H9 (cell line): Measurements from ENCODE around the gene SFI1. TPM values are rescaled to one million over a fixed set of nuclear protein-coding genes. Genes with fewer than 3 reads are reported as not detected.

Experiments
- DNase-seq: peaks from one replicate; pipeline ENCODE4 v3.0.0-alpha.2; 2017
- H2AFZ ChIP-seq: one replicate; pipeline ENCODE4 v1.6.1; 2013; ENCODE audit warnings: mild to moderate bottlenecking, low read length, control low read depth, moderate library complexity
- H2AK5ac ChIP-seq: 2 replicates; pipeline ENCODE4 v1.6.1; 2013; ENCODE audit warnings: low read length, control low read depth, mixed read lengths; ENCODE audit not compliant: insufficient read length
- H2BK120ac ChIP-seq: one replicate; pipeline ENCODE4 v1.6.1; 2013; ENCODE audit warnings: low read depth, mild to moderate bottlenecking, low read length, control low read depth, inconsistent platforms; ENCODE audit not compliant: poor library complexity, severe bottlenecking
- H2BK12ac ChIP-seq: 2 replicates; pipeline ENCODE4 v1.6.1; 2013; ENCODE audit warnings: low read length, control low read depth, mixed read lengths, low read depth; ENCODE audit not compliant: insufficient read length
- H2BK15ac ChIP-seq: 2 replicates; pipeline ENCODE4 v1.6.1; 2013; ENCODE audit warnings: low read depth, low read length, control low read depth
- H2BK20ac ChIP-seq: one replicate; pipeline ENCODE4 v1.6.1; 2013; ENCODE audit warnings: low read depth, mild to moderate bottlenecking, low read length, control low read depth, inconsistent platforms; ENCODE audit not compliant: poor library complexity, severe bottlenecking
- H2BK5ac ChIP-seq: 2 replicates; pipeline ENCODE4 v1.6.1; 2013; ENCODE audit warnings: low read length, control low read depth, mixed read lengths; ENCODE audit not compliant: insufficient read length
- H3K14ac ChIP-seq: 2 replicates; pipeline ENCODE4 v1.6.1; 2013; ENCODE audit warnings: low read length, control low read depth; ENCODE audit not compliant: insufficient read depth
- H3K18ac ChIP-seq: 2 replicates; pipeline ENCODE4 v1.6.1; 2013; ENCODE audit warnings: low read depth, mild to moderate bottlenecking, mixed read lengths, low read length, control low read depth; ENCODE audit not compliant: insufficient read length
- H3K23ac ChIP-seq: 2 replicates; pipeline ENCODE4 v1.6.1; 2013; ENCODE audit warnings: low read length, control low read depth, mixed read lengths, low read depth; ENCODE audit not compliant: insufficient read length
- H3K23me2 ChIP-seq: 2 replicates; pipeline ENCODE4 v1.6.1; 2013; ENCODE audit warnings: low read depth, mild to moderate bottlenecking, mixed read lengths, low read length, control low read depth; ENCODE audit not compliant: insufficient read length, poor library complexity, severe bottlenecking
- H3K27ac ChIP-seq: 2 replicates; pipeline ENCODE4 v1.5.1; 2013; ENCODE audit warnings: low read length, control low read depth, mixed read lengths, low read depth; ENCODE audit not compliant: insufficient read length
- H3K27me3 ChIP-seq: 2 replicates; pipeline ENCODE4 v1.6.1; 2013; ENCODE audit warnings: low read length, control low read depth, inconsistent platforms; ENCODE audit not compliant: insufficient read depth
- H3K4ac ChIP-seq: 2 replicates; pipeline ENCODE4 v1.6.1; 2013; ENCODE audit warnings: low read depth, mild to moderate bottlenecking, control low read depth, inconsistent platforms, low read length, moderate library complexity
- H3K4me1 ChIP-seq: 2 replicates; pipeline ENCODE4 v1.6.1; 2013; ENCODE audit warnings: low read length, control low read depth, inconsistent platforms; ENCODE audit not compliant: insufficient read depth
- H3K4me2 ChIP-seq: 2 replicates; pipeline ENCODE4 v1.6.1; 2013; ENCODE audit warnings: low read length, control low read depth, mixed read lengths; ENCODE audit not compliant: insufficient read length, insufficient read depth
- H3K56ac ChIP-seq: 2 replicates; pipeline ENCODE4 v1.6.1; 2013; ENCODE audit warnings: low read depth, mild to moderate bottlenecking, mixed read lengths, low read length, control low read depth; ENCODE audit not compliant: insufficient read length
- H3K79me1 ChIP-seq: 2 replicates; pipeline ENCODE4 v1.6.1; 2013; ENCODE audit warnings: low read depth, mild to moderate bottlenecking, moderate library complexity, low read length, control low read depth, inconsistent platforms; ENCODE audit not compliant: insufficient read depth, poor library complexity, severe bottlenecking
- H3K79me2 ChIP-seq: 2 replicates; pipeline ENCODE4 v1.6.1; 2013; ENCODE audit warnings: low read length, control low read depth, inconsistent platforms; ENCODE audit not compliant: insufficient read depth
- H3K9ac ChIP-seq: 2 replicates; pipeline ENCODE4 v1.6.1; 2013; ENCODE audit warnings: low read length, control low read depth, mixed read lengths; ENCODE audit not compliant: insufficient read length; ENCODE audit errors: extremely low read depth
- H3K9me3 ChIP-seq: one replicate; pipeline ENCODE4 v1.6.1; 2013; ENCODE audit warnings: low read depth, low read length, inconsistent platforms; ENCODE audit not compliant: control insufficient read depth
- H3T11ph ChIP-seq: one replicate; pipeline ENCODE4 v1.6.1; 2013; ENCODE audit warnings: mild to moderate bottlenecking, low read length, control low read depth, inconsistent platforms
- H4K20me1 ChIP-seq: one replicate; pipeline ENCODE4 v1.6.1; 2013; ENCODE audit not compliant: control insufficient read depth, insufficient read length, insufficient read depth
- H4K5ac ChIP-seq: 2 replicates; pipeline ENCODE4 v1.6.1; 2013; ENCODE audit warnings: low read depth, mild to moderate bottlenecking, mixed read lengths, low read length, control low read depth; ENCODE audit not compliant: insufficient read length
- H4K8ac ChIP-seq: replicated peaks from 2 replicates; pipeline ENCODE4 v1.6.1; 2013; ENCODE audit warnings: low read length, control low read depth, mixed read lengths, low read depth; ENCODE audit not compliant: insufficient read length
- H4K91ac ChIP-seq: 2 replicates; pipeline ENCODE4 v1.6.1; 2013; ENCODE audit warnings: low read depth, mild to moderate bottlenecking, moderate library complexity, mixed read lengths, low read length, control low read depth; ENCODE audit not compliant: insufficient read length
- H3K27ac Mint-ChIP-seq, 3 experiments: 2 replicates in 2 of 3; 3 replicates in 1 of 3; pipeline ENCODE4 v1.8.0; 2020 to 2021; ENCODE audit warnings: mixed read lengths in 3 of 3, mild to moderate bottlenecking in 1 of 3, moderate library complexity in 1 of 3
- H3K27me3 Mint-ChIP-seq: 2 replicates; pipeline ENCODE4 v1.8.0; 2021; ENCODE audit warnings: low read depth, mild to moderate bottlenecking, moderate library complexity, mixed read lengths
- H3K36me3 Mint-ChIP-seq, 3 experiments: 2 replicates in 2 of 3; 3 replicates in 1 of 3; pipeline ENCODE4 v1.8.0; 2020 to 2021; ENCODE audit warnings: low read depth in 3 of 3, mixed read lengths in 3 of 3; ENCODE audit not compliant: insufficient read depth in 1 of 3
- H3K4me1 Mint-ChIP-seq, 2 experiments: 2 replicates each; pipeline ENCODE4 v1.8.0; 2020; ENCODE audit warnings: mixed read lengths in 2 of 2
- H3K4me3 Mint-ChIP-seq, 2 experiments: 2 replicates in 1 of 2; 3 replicates in 1 of 2; pipeline ENCODE4 v1.8.0; 2020 to 2021; ENCODE audit warnings: mild to moderate bottlenecking in 2 of 2, mixed read lengths in 2 of 2, moderate library complexity in 1 of 2
- H3K9me3 Mint-ChIP-seq, 2 experiments: 2 replicates in 1 of 2; 3 replicates in 1 of 2; pipeline ENCODE4 v1.8.0; 2020; ENCODE audit warnings: mild to moderate bottlenecking in 2 of 2, mixed read lengths in 2 of 2, moderate library complexity in 1 of 2
- WGBS: extraction: QIAGEN DNeasy Blood & Tissue Kit; methylation state at CpG from one replicate; pipeline ENCODE4 v1.1.7; 2013; ENCODE audit warnings: missing lambda C conversion rate, low lambda C conversion rate, mixed read lengths; ENCODE audit not compliant: insufficient read length; ENCODE audit errors: extremely low coverage; 5-methylcytosine and 5-hydroxymethylcytosine counted together
- total RNA-seq: library from RNA; stranded (reverse); gene quantifications from 2 replicates; pipeline ENCODE4 v1.2.1, GENCODE V29; 2021
- TF ChIP-seq, protein P1 (sequence below): fragments of 200-600 bp; sonication (generic); conservative IDR thresholded peaks from 3 replicates; pipeline ENCODE4 v1.8.0; 2021; ENCODE audit warnings: antibody characterized with exemption, mild to moderate bottlenecking

Gene SFI1
- total RNA-seq, 1 experiment from 2014 or later, result 26.4 TPM

DNA sequence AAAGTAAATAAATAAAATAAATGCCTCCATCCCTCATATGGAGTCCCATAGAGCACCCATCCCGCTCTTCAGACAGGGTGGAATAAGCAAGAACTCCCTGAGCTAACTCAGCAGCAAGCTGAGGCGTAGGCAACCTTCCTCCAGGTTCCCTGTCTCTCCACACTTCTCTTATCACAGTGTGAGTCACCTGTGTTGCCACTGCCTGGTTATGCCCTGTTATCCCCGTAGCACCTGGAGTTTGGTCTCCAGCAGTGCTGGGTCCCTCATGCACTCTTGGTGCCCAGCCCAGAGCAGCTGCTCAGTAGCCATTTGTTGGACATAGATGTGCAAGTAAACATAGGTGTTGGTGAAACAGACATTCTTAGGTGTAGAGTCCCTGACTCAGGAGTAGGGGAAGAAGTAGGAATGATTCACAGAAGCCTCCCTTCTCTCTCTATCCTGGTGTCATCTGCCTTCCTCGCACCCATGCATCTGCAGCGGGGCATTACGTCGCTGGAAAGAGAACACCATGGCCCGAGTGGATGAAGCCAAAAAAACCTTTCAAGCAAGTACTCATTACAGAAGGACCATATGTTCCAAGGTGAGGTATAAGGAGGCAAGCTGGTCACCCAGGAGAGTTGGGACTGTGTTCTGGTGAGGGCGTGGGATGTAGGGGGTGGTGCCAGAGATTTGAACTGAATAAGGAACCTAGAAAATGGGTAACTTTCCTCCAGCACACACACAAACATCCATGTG lies 109.7 kb downstream of the SFI1 start:
- Histone ChIP-seq H3K79me1 (no peaks in the 10 kb centered on the region), H4K91ac (no peak overlapping the region), H3K23me2 (no peaks in the 10 kb centered on the region), H3K27me3 (no peaks in the 10 kb centered on the region), H3K4me1 (no peaks in the 10 kb centered on the region), H3T11ph (no peak overlapping the region), H2AFZ (no peak overlapping the region), H3K23ac (no peak overlapping the region), H2BK15ac (no peak overlapping the region), H4K20me1 (no peaks in the 10 kb centered on the region), H3K4me2 (no peak overlapping the region), H4K5ac (no peak overlapping the region), H2BK12ac (no peak overlapping the region), H3K4ac (no peak overlapping the region), H3K27ac (no peak overlapping the region), H3K79me2 (no peaks in the 10 kb centered on the region), H2BK20ac (no peak overlapping the region), H3K14ac (no peak overlapping the region), H3K9me3 (no peaks in the 10 kb centered on the region), H3K56ac (no peak overlapping the region), H2BK120ac (no peak overlapping the region), H3K9ac (no peak overlapping the region), H4K8ac (no peak overlapping the region), H2AK5ac (no peak overlapping the region), H2BK5ac (no peak overlapping the region), H3K18ac (no peak overlapping the region)
- no peaks in the 10 kb centered on the region for H3K9me3 Mint-ChIP-seq
- no peak for DNase-seq
- no CpG with 5 or more reads among the region's 9 CpGs for WGBS
- H3K36me3 Mint-ChIP-seq, result peaks cover 3 to 12% (median 4%) of the 10 kb centered on the region in 3 experiments; a peak in 3 of 7 replicates
- TF ChIP-seq, protein P1, sequence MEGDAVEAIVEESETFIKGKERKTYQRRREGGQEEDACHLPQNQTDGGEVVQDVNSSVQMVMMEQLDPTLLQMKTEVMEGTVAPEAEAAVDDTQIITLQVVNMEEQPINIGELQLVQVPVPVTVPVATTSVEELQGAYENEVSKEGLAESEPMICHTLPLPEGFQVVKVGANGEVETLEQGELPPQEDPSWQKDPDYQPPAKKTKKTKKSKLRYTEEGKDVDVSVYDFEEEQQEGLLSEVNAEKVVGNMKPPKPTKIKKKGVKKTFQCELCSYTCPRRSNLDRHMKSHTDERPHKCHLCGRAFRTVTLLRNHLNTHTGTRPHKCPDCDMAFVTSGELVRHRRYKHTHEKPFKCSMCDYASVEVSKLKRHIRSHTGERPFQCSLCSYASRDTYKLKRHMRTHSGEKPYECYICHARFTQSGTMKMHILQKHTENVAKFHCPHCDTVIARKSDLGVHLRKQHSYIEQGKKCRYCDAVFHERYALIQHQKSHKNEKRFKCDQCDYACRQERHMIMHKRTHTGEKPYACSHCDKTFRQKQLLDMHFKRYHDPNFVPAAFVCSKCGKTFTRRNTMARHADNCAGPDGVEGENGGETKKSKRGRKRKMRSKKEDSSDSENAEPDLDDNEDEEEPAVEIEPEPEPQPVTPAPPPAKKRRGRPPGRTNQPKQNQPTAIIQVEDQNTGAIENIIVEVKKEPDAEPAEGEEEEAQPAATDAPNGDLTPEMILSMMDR, result no peak
- H3K27ac Mint-ChIP-seq, result no peak overlapping the region
- H3K4me3 Mint-ChIP-seq, result no peak overlapping the region
- peaks cover 4 to 5% of the 10 kb centered on the region in 2 experiments; a peak in 1 of 4 replicates for H3K4me1 Mint-ChIP-seq
- H3K27me3 Mint-ChIP-seq, result no peaks in the 10 kb centered on the region
